Smooth muscle cell (in vitro differentiated cells): ENCODE data around the gene CTNNBIP1. TPM values are rescaled to one million over a fixed set of nuclear protein-coding genes. Genes with fewer than 3 reads are reported as not detected.

Experiments used
- DNase-seq: peaks from one replicate; lab custom pipeline; 2025; ENCODE audit not compliant: unreplicated experiment; lab: John Stamatoyannopoulos, UW
- H2AFZ ChIP-seq: fragments of 200-600 bp; sonication (generic); 2 replicates; pipeline ENCODE4 v1.6.0; 2016; ENCODE audit warnings: antibody characterized with exemption, low read depth, mild to moderate bottlenecking
- H3F3A ChIP-seq: fragments of 200-600 bp; sonication (generic); 2 replicates; pipeline ENCODE4 v1.6.0; 2017; ENCODE audit warnings: antibody characterized with exemption, low read depth
- H3K27ac ChIP-seq: fragments of 200-600 bp; sonication (generic); 2 replicates; pipeline ENCODE4 v1.5.1; 2016; ENCODE audit warnings: low read depth, mild to moderate bottlenecking
- H3K27me3 ChIP-seq: fragments of 200-600 bp; sonication (generic); 2 replicates; pipeline ENCODE4 v1.6.1; 2016; ENCODE audit warnings: low read depth, mild to moderate bottlenecking
- H3K36me3 ChIP-seq: fragments of 200-600 bp; sonication (generic); 2 replicates; pipeline ENCODE4 v1.5.1; 2016; ENCODE audit warnings: low read depth
- H3K4me1 ChIP-seq: fragments of 200-600 bp; sonication (generic); 2 replicates; pipeline ENCODE4 v1.5.1; 2016; ENCODE audit warnings: low read depth
- H3K4me2 ChIP-seq: fragments of 200-600 bp; sonication (generic); 2 replicates; pipeline ENCODE4 v1.6.0; 2016; ENCODE audit warnings: mild to moderate bottlenecking
- H3K4me3 ChIP-seq: fragments of 200-600 bp; sonication (generic); 2 replicates; pipeline ENCODE4 v1.5.1; 2016; ENCODE audit warnings: mild to moderate bottlenecking
- H3K79me2 ChIP-seq: fragments of 200-600 bp; sonication (generic); 2 replicates; pipeline ENCODE4 v1.6.0; 2016; ENCODE audit warnings: low read depth, mild to moderate bottlenecking
- H3K9ac ChIP-seq: fragments of 200-600 bp; sonication (generic); 2 replicates; pipeline ENCODE4 v1.6.0; 2016; ENCODE audit warnings: low read depth
- H3K9me3 ChIP-seq: fragments of 200-600 bp; sonication (generic); replicated peaks from 2 replicates; pipeline ENCODE4 v1.5.1; 2016; ENCODE audit warnings: low read depth
- H4K20me1 ChIP-seq: fragments of 200-600 bp; sonication (generic); 2 replicates; pipeline ENCODE4 v1.6.0; 2016; ENCODE audit warnings: low read depth
- WGBS: methylation state at CpG from one replicate; pipeline ENCODE4 v1.1.7; 2016; ENCODE audit warnings: low lambda C conversion rate; 5-methylcytosine and 5-hydroxymethylcytosine counted together
- polyA plus RNA-seq: library from polyadenylated mRNA; unstranded; fragments of >200 nt; fragmentation: Nextera tagmentation; extraction: Ambion mirVana; gene quantifications from 2 replicates; pipeline ENCODE4 v1.2.1, GENCODE V29; 2016
- total RNA-seq: library from RNA; depleted of rRNA; stranded (reverse); fragments of >200 nt; gene quantifications from 2 replicates; pipeline ENCODE4 v1.2.3, GENCODE V29; 2014
- TF ChIP-seq, protein P1 (sequence below): fragments of 200-600 bp; sonication (generic); IDR thresholded peaks from 2 replicates; pipeline ENCODE4 v1.5.1; 2017; ENCODE audit warnings: borderline replicate concordance, mild to moderate bottlenecking, antibody characterized with exemption; ENCODE audit not compliant: insufficient read depth, poor library complexity, severe bottlenecking

Gene CTNNBIP1
- total and polyA plus RNA-seq, 2 experiments from 2014 or later, result 27.7 to 55.1 TPM

DNA sequence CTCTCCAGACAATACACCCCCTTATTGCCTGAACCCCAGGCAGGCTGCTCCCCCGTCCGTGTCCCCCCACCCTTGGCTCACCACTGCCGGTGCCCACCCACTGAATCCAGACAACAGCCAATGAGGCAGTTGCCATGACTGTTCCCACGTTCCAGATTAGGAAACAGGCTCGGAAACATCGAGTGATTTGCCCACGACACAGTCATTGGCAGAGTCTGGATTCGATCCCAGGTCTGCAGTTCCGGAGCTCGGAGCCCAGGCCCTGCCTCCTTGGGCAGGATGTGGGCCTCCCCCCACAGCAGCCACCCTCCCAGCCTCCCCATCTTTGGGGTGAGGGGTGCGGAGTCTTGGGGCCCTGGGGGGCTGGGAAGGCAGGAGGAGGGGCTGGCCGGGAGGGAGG, 66.0 kb downstream of the CTNNBIP1 start:
- H3F3A ChIP-seq, result no peaks in the 10 kb centered on the region
- H3K36me3 ChIP-seq, result no peaks in the 10 kb centered on the region
- H3K4me2 ChIP-seq, result no peak overlapping the region
- no peak overlapping the region for H3K9ac ChIP-seq
- WGBS, result 81% methylated on average over 12 of the region's 12 CpGs
- TF ChIP-seq, protein P1, sequence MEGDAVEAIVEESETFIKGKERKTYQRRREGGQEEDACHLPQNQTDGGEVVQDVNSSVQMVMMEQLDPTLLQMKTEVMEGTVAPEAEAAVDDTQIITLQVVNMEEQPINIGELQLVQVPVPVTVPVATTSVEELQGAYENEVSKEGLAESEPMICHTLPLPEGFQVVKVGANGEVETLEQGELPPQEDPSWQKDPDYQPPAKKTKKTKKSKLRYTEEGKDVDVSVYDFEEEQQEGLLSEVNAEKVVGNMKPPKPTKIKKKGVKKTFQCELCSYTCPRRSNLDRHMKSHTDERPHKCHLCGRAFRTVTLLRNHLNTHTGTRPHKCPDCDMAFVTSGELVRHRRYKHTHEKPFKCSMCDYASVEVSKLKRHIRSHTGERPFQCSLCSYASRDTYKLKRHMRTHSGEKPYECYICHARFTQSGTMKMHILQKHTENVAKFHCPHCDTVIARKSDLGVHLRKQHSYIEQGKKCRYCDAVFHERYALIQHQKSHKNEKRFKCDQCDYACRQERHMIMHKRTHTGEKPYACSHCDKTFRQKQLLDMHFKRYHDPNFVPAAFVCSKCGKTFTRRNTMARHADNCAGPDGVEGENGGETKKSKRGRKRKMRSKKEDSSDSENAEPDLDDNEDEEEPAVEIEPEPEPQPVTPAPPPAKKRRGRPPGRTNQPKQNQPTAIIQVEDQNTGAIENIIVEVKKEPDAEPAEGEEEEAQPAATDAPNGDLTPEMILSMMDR, result no peak
- H3K27me3 ChIP-seq, result no peaks in the 10 kb centered on the region
- no peaks in the 10 kb centered on the region for H3K79me2 ChIP-seq
- peaks cover 4% of the 10 kb centered on the region for H3K4me1 ChIP-seq
- H3K4me3 ChIP-seq, result no peak overlapping the region
- no peaks in the 10 kb centered on the region for H4K20me1 ChIP-seq
- no peak overlapping the region for H2AFZ ChIP-seq
- H3K9me3 ChIP-seq, result no peaks in the 10 kb centered on the region
- H3K27ac ChIP-seq, result no peak overlapping the region
- no peak for DNase-seq

DNA sequence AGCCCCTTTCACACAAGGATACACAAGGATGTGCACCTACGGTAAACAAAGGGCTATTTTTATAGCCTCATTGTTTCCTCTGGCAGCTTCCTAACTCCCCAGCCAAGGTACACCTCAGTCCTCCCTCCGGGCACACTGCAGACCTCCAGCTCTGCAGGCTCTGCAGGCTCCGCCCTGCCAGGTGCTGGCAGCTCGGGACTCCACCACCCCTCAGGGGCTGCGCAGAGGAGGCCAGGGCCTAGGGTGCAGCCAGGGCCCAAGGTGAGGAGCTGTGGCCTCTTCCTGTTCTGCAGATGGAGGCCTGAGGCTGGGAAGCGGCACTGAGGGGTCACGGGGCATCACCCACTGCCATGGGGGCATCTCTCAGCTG, 66.5 kb downstream of the CTNNBIP1 start:
- Histone ChIP-seq H3K27ac (no peak overlapping the region), H3K36me3 (no peaks in the 10 kb centered on the region), H3K4me3 (no peak overlapping the region), H3K4me2 (no peak overlapping the region), H3K9ac (no peak overlapping the region), H3K9me3 (no peaks in the 10 kb centered on the region), H3K79me2 (no peaks in the 10 kb centered on the region), H3K4me1 (peaks cover 4% of the 10 kb centered on the region), H3K27me3 (no peaks in the 10 kb centered on the region), H3F3A (no peaks in the 10 kb centered on the region), H4K20me1 (no peaks in the 10 kb centered on the region), H2AFZ (no peak overlapping the region)
- TF ChIP-seq, protein P1, result no peak
- 87% methylated on average over 7 of the region's 7 CpGs for WGBS
- no peak for DNase-seq

DNA sequence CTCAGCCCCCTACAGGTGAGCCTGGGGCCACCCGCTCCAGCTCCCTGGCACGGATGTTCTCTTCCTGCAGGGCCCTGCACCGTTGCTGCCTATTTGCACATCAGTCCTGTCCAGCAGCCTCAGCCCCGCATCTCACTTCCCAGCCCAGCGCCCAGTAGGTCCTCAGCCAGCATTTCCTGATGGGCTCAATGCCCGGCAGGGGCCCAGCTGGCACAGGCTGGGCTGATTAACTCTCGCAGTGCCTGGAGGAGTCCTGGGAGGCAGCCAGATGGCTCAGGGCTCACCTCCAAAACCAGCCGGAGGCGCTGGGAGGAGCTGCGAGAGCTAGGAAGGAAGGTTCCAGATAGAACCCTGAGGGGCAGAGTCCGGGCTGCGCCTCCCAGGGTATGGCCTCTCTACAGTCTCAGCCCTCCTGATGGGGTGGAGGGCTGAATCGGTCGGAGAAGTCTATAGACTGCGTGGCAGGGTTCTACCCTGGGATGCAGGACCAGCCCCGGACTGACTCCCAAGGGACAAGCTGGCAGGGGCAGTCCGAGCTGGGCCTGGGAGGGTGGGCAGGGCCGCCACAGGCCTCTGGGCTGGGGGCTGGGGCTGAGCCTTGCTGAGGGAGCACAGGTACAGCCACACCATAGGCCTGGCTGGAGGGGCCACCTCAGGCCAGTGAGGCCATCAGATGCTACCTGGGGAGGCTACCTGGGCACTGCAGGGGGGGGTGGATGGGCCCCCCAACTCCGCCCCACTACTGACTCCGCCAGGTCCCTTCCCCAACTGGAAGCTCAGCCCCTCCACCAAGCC, 67.1 kb downstream of the CTNNBIP1 start:
- Histone ChIP-seq H2AFZ (no peak overlapping the region), H3K4me3 (no peak overlapping the region), H3K4me1 (peaks cover 4% of the 10 kb centered on the region), H3K9ac (no peak overlapping the region), H3K9me3 (no peaks in the 10 kb centered on the region), H3K27me3 (no peaks in the 10 kb centered on the region), H4K20me1 (no peaks in the 10 kb centered on the region), H3K79me2 (no peaks in the 10 kb centered on the region), H3K36me3 (no peaks in the 10 kb centered on the region), H3F3A (no peaks in the 10 kb centered on the region), H3K4me2 (no peak overlapping the region), H3K27ac (no peak overlapping the region)
- 92% methylated on average over 17 of the region's 20 CpGs for WGBS
- no peak for DNase-seq
- TF ChIP-seq, protein P1, result no peak
